OCI-LY1 (cell line): Measurements from ENCODE around the gene CTU1.
A peak's percentile ranks its signal among the peaks of the same experiment; 100 is the strongest.

Experiments
- H2AFZ ChIP-seq: fragments of 200-600 bp; sonication (generic), shearing (Covaris generic); 2 replicates; pipeline ENCODE4 v1.6.0; 2014; ENCODE audit warnings: antibody characterized with exemption, mild to moderate bottlenecking, low read length
- H3F3A ChIP-seq: fragments of 200-600 bp; sonication (generic), shearing (Covaris generic); 2 replicates; pipeline ENCODE4 v1.6.0; 2014; ENCODE audit warnings: mild to moderate bottlenecking, antibody characterized with exemption, low read length, moderate library complexity; ENCODE audit not compliant: insufficient read depth
- H3K27ac ChIP-seq: fragments of 200-600 bp; sonication (generic); 2 replicates; pipeline ENCODE4 v1.5.1; 2014; ENCODE audit warnings: low read length, mixed run types, mild to moderate bottlenecking, low read depth; ENCODE audit not compliant: poor library complexity, severe bottlenecking
- H3K27me3 ChIP-seq: fragments of 200-600 bp; sonication (generic); 2 replicates; pipeline ENCODE4 v1.6.0; 2014; ENCODE audit warnings: antibody characterized with exemption, mild to moderate bottlenecking, low read length, moderate library complexity; ENCODE audit not compliant: insufficient read depth
- H3K36me3 ChIP-seq: fragments of 200-600 bp; sonication (generic); 2 replicates; pipeline ENCODE4 v1.6.1; 2014; ENCODE audit warnings: mild to moderate bottlenecking, antibody characterized with exemption, low read length, moderate library complexity, mixed read lengths; ENCODE audit not compliant: insufficient read depth
- H3K4me1 ChIP-seq: fragments of 200-600 bp; sonication (generic); 2 replicates; pipeline ENCODE4 v1.5.1; 2014; ENCODE audit warnings: mild to moderate bottlenecking, low read length, moderate library complexity; ENCODE audit not compliant: insufficient read depth, severe bottlenecking
- H3K4me2 ChIP-seq: fragments of 200-600 bp; sonication (generic), shearing (Covaris generic); 2 replicates; pipeline ENCODE4 v1.6.1; 2014; ENCODE audit warnings: low read length
- H3K4me3 ChIP-seq: fragments of 200-600 bp; sonication (generic); 2 replicates; pipeline ENCODE4 v1.5.1; 2014; ENCODE audit warnings: low read length, low read depth, mild to moderate bottlenecking, mixed read lengths; ENCODE audit not compliant: poor library complexity, severe bottlenecking
- H3K79me2 ChIP-seq: fragments of 200-600 bp; shearing (Covaris generic); 2 replicates; pipeline ENCODE4 v1.6.1; 2016; ENCODE audit warnings: mixed run types, low read length, mixed read lengths; ENCODE audit not compliant: insufficient read depth
- H3K9ac ChIP-seq: fragments of 200-600 bp; sonication (generic), shearing (Covaris generic); 2 replicates; pipeline ENCODE4 v1.6.1; 2014; ENCODE audit warnings: mild to moderate bottlenecking, low read length, mixed read lengths
- H3K9me2 ChIP-seq: fragments of 200-600 bp; sonication (generic), shearing (Covaris generic); 2 replicates; pipeline ENCODE4 v1.6.1; 2014; ENCODE audit warnings: low read depth, mild to moderate bottlenecking, low read length, mixed read lengths
- H3K9me3 ChIP-seq: fragments of 200-600 bp; shearing (Covaris generic); 2 replicates; pipeline ENCODE4 v1.6.1; 2014; ENCODE audit warnings: low read length, mixed read lengths
- H4K20me1 ChIP-seq: fragments of 200-600 bp; sonication (generic), shearing (Covaris generic); 2 replicates; pipeline ENCODE4 v1.6.0; 2016; ENCODE audit warnings: mild to moderate bottlenecking, low read length; ENCODE audit not compliant: insufficient read depth
- EZH2 ChIP-seq: fragments of 200-600 bp; sonication (generic), shearing (Covaris generic); IDR thresholded peaks from 2 replicates; pipeline ENCODE4 v1.8.0; 2017; ENCODE audit warnings: borderline replicate concordance, mixed run types, mild to moderate bottlenecking, antibody characterized with exemption, low read length, moderate library complexity, mixed read lengths
- TF ChIP-seq, protein P1 (sequence below): fragments of 200-600 bp; sonication (generic), shearing (Covaris generic); IDR thresholded peaks from 2 replicates; pipeline ENCODE4 v1.5.1; 2017; ENCODE audit warnings: mild to moderate bottlenecking, antibody characterized with exemption, low read length, moderate library complexity, mixed read lengths

The CTU1 gene

DNA sequence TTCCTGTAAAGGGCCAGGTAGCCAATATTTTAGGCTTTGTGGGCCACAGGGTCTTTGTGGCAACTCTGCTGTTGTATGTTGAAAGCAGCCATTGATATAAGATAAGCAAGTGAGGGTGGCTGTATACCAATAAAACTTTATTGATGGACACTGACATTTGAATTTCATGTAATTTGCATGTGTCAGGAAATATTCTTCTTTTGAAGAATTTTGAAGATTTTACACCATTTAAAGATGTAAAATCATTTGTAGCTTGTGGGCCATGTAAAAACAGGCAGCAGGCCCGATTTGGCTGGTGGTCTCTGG lies 2.4 kb upstream of the CTU1 start:
- Histone ChIP-seq H3K4me3 (no peak overlapping the region), H3K27me3 (no peaks in the 10 kb centered on the region), H3F3A (no peaks in the 10 kb centered on the region), H2AFZ (no peak overlapping the region), H3K9me2 (no peaks in the 10 kb centered on the region), H3K79me2 (no peaks in the 10 kb centered on the region), H3K36me3 (no peaks in the 10 kb centered on the region), H3K27ac (no peak overlapping the region), H4K20me1 (no peaks in the 10 kb centered on the region), H3K4me2 (no peak overlapping the region), H3K9ac (no peak overlapping the region), H3K9me3 (no peaks in the 10 kb centered on the region), H3K4me1 (peaks cover 14% of the 10 kb centered on the region)
- no peak for TF ChIP-seq EZH2
- TF ChIP-seq, protein P1, sequence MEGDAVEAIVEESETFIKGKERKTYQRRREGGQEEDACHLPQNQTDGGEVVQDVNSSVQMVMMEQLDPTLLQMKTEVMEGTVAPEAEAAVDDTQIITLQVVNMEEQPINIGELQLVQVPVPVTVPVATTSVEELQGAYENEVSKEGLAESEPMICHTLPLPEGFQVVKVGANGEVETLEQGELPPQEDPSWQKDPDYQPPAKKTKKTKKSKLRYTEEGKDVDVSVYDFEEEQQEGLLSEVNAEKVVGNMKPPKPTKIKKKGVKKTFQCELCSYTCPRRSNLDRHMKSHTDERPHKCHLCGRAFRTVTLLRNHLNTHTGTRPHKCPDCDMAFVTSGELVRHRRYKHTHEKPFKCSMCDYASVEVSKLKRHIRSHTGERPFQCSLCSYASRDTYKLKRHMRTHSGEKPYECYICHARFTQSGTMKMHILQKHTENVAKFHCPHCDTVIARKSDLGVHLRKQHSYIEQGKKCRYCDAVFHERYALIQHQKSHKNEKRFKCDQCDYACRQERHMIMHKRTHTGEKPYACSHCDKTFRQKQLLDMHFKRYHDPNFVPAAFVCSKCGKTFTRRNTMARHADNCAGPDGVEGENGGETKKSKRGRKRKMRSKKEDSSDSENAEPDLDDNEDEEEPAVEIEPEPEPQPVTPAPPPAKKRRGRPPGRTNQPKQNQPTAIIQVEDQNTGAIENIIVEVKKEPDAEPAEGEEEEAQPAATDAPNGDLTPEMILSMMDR: no peak

DNA sequence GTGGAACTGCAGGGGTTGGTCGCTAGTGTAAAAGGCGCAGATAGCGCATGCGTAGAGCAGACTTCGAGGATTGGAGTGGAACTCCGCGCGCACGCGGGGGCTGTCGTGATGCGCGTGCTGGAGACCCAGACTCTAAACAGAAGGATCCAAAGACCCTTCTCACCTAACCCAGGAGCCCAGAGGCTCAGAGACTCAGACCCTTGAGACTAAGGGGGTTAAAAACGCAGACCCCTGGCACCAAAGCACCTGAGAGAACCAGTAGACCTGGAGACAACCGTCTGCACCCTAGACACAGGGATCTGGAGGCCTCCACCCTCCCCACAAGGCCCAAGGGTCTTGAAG lies 567 bp upstream of the CTU1 start:
- Histone ChIP-seq H3K27ac (no peak overlapping the region), H2AFZ (peak overlapping the region; percentile 69; the same call in 1 of the 2 replicates)

DNA sequence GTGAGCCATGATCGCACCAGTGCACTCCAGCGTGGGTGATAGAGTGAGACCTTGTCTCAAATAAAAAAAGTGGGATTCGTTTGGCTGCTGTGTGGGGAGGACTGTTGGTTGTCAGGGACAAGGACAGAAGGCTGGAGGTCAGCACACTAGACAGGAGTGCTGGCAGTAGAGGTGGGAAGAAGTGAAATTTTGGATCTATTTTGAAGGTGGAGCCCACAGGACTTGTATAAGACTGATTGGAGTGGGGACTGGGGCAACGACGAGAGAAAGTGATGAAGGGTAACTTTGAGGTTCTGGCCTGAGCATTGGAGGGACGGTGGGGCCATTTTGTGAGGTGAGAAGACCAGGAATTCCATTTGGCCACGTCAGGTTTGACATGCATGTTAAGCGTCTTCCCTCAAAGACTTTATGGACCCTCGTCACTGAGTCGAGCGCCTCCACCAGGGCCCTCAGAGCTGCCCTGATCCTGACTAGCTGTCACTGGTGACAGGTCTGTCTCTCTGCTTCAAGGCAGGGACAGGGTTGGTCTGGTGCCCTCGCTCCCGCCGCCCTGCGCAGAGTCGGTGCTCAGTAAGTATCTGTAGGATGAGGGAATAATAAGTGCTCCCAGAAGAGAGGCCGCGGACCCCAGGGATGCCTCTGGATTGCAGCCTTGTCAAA lies 673 bp downstream of the CTU1 start:
- H3K9ac ChIP-seq: peak overlapping the region; percentile 81
- H2AFZ ChIP-seq: no peak overlapping the region
- no peaks in the 10 kb centered on the region for H3K79me2 ChIP-seq
- no peaks in the 10 kb centered on the region for H3K9me3 ChIP-seq
- H3K9me2 ChIP-seq: no peaks in the 10 kb centered on the region
- H3K4me3 ChIP-seq: peak overlapping the region; percentile 84
- H4K20me1 ChIP-seq: no peaks in the 10 kb centered on the region
- peaks cover 14% of the 10 kb centered on the region for H3K4me1 ChIP-seq
- peak overlapping the region; percentile 90 for H3K4me2 ChIP-seq
- TF ChIP-seq, protein P1: peak; percentile 41; the same call in 1 of the 2 replicates
- no peak for TF ChIP-seq EZH2
- H3K27me3 ChIP-seq: no peaks in the 10 kb centered on the region
- no peak overlapping the region for H3K27ac ChIP-seq
- peaks cover 13% of the 10 kb centered on the region; the same call in 1 of the 2 replicates for H3K36me3 ChIP-seq
- H3F3A ChIP-seq: no peaks in the 10 kb centered on the region

More for the DNA sequence above, 567 bp upstream of the CTU1 start:
- no peaks in the 10 kb centered on the region for H3K79me2 ChIP-seq
- no peaks in the 10 kb centered on the region for H3F3A ChIP-seq
- no peaks in the 10 kb centered on the region for H3K9me2 ChIP-seq
- H3K9me3 ChIP-seq: no peaks in the 10 kb centered on the region
- H3K36me3 ChIP-seq: 0 out of 2 replicates have a peak, but pooled peaks cover 2% of the 10 kb centered on the region
- H3K4me1 ChIP-seq: peaks cover 14% of the 10 kb centered on the region
- peak overlapping the region; percentile 90 for H3K4me2 ChIP-seq
- peak overlapping the region; percentile 10; the same call in 1 of the 2 replicates for H3K9ac ChIP-seq
- no peak for TF ChIP-seq EZH2
- TF ChIP-seq, protein P1: no peak
- no peaks in the 10 kb centered on the region for H4K20me1 ChIP-seq
- H3K4me3 ChIP-seq: peak overlapping the region; percentile 84
- no peaks in the 10 kb centered on the region for H3K27me3 ChIP-seq
